Erythroblast (primary cell): Measurements from ENCODE around the gene THSD7A.

ENCODE experiments used
- GATA1 ChIP-seq: IDR thresholded peaks from 2 replicates; pipeline ENCODE4 v1.6.1; 2011; ENCODE audit warnings: low read depth, mild to moderate bottlenecking, control low read depth, low read length, moderate library complexity
- POLR2A ChIP-seq: IDR thresholded peaks from 2 replicates; pipeline ENCODE4 v1.6.1; 2011; ENCODE audit warnings: mild to moderate bottlenecking, low read length

- TF ChIP-seq POLR2A (no peak), GATA1 (no peak)
Observed at GRCh38 chr7:11376529-11376928, 455.5 kb downstream of the THSD7A start.
